Bronchial epithelial cell (primary cell): Measurements from ENCODE around the gene CRTAC1. TPM values are rescaled to one million over a fixed set of nuclear protein-coding genes. Genes with fewer than 3 reads are reported as not detected.
A peak's percentile ranks its signal among the peaks of the same experiment; 100 is the strongest.

Experiments used
- DNase-seq: peaks from one replicate; pipeline ENCODE4 v3.0.0-alpha.2; 2010; ENCODE audit warnings: low read depth
- FAIRE-seq: peaks from 2 replicates; lab custom pipeline; 2011; peaks lifted over from hg19 to GRCh38; lab: Jason Lieb, UNC
- H3K27me3 ChIP-seq: 2 replicates; pipeline ENCODE4 v1.5.1; 2011; ENCODE audit warnings: low read length; ENCODE audit not compliant: control insufficient read depth, insufficient read depth
- H3K36me3 ChIP-seq: 2 replicates; pipeline ENCODE4 v1.5.1; 2011; ENCODE audit warnings: low read length; ENCODE audit not compliant: control insufficient read depth, insufficient read depth
- H3K4me3 ChIP-seq: 2 replicates; pipeline ENCODE4 v1.5.1; 2011; ENCODE audit warnings: mild to moderate bottlenecking, low read depth, low read length, control low read depth
- CTCF ChIP-seq: IDR thresholded peaks from 2 replicates; pipeline ENCODE4 v1.5.1; 2011; ENCODE audit warnings: mild to moderate bottlenecking, moderate library complexity, low read length, control low read depth, inconsistent platforms; ENCODE audit not compliant: insufficient read depth, severe bottlenecking
- total RNA-seq: library from RNA; depleted of rRNA; stranded (reverse); fragments of >200 nt; gene quantifications from 2 replicates; pipeline ENCODE4 v1.2.1, GENCODE V29; 2014

Gene CRTAC1
- total RNA-seq, 1 donor from 2014 or later, result not detected

DNA sequence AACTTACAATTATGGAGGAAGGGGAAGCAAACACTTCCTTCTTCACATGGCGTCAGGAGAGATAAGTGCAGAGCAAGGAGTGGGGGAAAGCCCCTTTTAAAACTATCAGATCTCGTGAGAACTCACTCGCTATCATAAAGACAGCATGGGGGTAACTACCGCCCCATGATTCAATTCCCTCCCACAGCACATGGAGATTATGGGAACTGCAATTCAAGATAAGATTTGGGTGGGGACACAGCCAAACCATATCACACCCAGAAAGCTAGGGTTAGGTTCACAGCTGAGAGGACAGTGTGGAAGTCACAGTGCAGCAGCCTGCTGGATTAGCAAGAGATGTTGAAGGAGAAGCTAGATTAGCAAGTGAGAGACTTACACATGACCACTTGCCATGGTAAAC lies 81.6 kb downstream of the CRTAC1 start:
- H3K36me3 ChIP-seq, result no peaks in the 10 kb centered on the region
- H3K27me3 ChIP-seq, result no peaks in the 10 kb centered on the region
- FAIRE-seq (no peak), DNase-seq (no peak)
- no peak for TF ChIP-seq CTCF
- H3K4me3 ChIP-seq, result no peak overlapping the region

DNA sequence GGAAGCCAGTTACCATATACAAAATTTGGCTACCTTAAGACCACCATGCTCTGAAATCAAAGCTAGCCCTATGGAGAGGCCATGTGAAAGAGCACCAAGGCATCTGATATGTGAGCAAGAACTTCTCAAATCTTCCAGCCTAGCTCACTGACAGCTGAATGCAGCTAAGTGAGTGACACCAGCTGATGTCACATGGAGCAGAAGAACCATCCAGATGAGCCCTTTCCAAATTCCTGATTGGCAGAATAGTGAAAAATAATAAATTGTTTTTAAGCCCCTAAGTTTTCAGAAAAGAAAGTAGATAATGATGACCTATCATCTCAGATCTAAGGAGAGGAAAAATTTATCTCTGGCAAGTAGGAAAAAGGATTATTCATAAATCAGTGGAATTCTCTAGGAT lies 85.6 kb downstream of the CRTAC1 start:
- DNase-seq, result no peak
- no peak for TF ChIP-seq CTCF
- no peak overlapping the region for H3K4me3 ChIP-seq
- H3K27me3 ChIP-seq, result no peaks in the 10 kb centered on the region
- no peak for FAIRE-seq
- no peaks in the 10 kb centered on the region for H3K36me3 ChIP-seq

- Histone ChIP-seq H3K27me3 (no peaks in the 10 kb centered on the region), H3K4me3 (no peak overlapping the region), H3K36me3 (no peaks in the 10 kb centered on the region)
- FAIRE-seq (no peak), DNase-seq (no peak)
- TF ChIP-seq CTCF, result no peak
These were observed 87.1 kb downstream of the CRTAC1 start for GRCh38 chr10:97943294-97943693.

DNA sequence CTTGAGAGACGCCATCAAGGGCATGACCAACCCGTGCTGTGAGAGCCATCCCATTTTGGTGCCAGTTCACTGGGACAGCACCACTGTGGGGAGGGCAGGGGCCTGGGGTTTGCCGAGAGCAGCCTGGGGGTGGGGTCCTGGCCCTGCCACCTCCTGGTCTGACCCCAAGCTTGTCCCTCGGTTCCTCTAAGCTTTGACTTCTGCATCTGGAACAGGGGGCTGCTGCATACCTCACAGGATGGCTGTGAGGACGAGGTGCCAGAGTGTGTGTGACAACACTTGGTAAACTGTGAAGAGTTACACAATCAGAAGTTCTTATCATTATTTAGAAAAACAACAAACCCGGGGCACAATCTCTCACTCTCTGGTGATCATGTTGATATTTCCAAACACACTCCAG lies 89.9 kb downstream of the CRTAC1 start:
- no peak for DNase-seq
- no peak overlapping the region for H3K4me3 ChIP-seq
- H3K27me3 ChIP-seq, result no peaks in the 10 kb centered on the region
- no peak for FAIRE-seq
- H3K36me3 ChIP-seq, result no peaks in the 10 kb centered on the region
- TF ChIP-seq CTCF, result no peak

GRCh38 chr10:97939446-97939990 lies 90.9 kb downstream of the CRTAC1 start:
- FAIRE-seq, result peak; percentile 77
- no peak for TF ChIP-seq CTCF
- no peaks in the 10 kb centered on the region for H3K27me3 ChIP-seq
- no peak overlapping the region for H3K4me3 ChIP-seq
- H3K36me3 ChIP-seq, result no peaks in the 10 kb centered on the region
- peak; percentile 14 for DNase-seq

GRCh38 chr10:97937928-97938327 lies 92.5 kb downstream of the CRTAC1 start:
- Histone ChIP-seq H3K36me3 (no peaks in the 10 kb centered on the region), H3K4me3 (no peak overlapping the region), H3K27me3 (no peaks in the 10 kb centered on the region)
- TF ChIP-seq CTCF, result no peak
- DNase-seq (no peak), FAIRE-seq (no peak)
